Neural crest cell (in vitro differentiated cells): ENCODE measurements around the gene TBC1D24. TPM values are rescaled to one million over a fixed set of nuclear protein-coding genes. Genes with fewer than 3 reads are reported as not detected.

Experiments
- DNase-seq: peaks from one replicate; pipeline ENCODE4 v3.0.0; 2021; ENCODE audit warnings: low read depth, mixed read lengths, low spot score
- H3K27ac Mint-ChIP-seq: one replicate; pipeline ENCODE4 v1.8.0; 2021; ENCODE audit warnings: mild to moderate bottlenecking, mixed read lengths; ENCODE audit not compliant: unreplicated experiment
- H3K27me3 Mint-ChIP-seq: 2 replicates; pipeline ENCODE4 v1.8.0; 2021; ENCODE audit warnings: low read depth, mild to moderate bottlenecking, mixed read lengths
- H3K36me3 Mint-ChIP-seq: 2 replicates; pipeline ENCODE4 v1.8.0; 2021; ENCODE audit warnings: low read depth, mild to moderate bottlenecking, mixed read lengths
- H3K4me1 Mint-ChIP-seq: 2 replicates; pipeline ENCODE4 v1.8.0; 2021; ENCODE audit warnings: mixed read lengths
- H3K4me3 Mint-ChIP-seq: one replicate; pipeline ENCODE4 v1.8.0; 2021; ENCODE audit warnings: mild to moderate bottlenecking, mixed read lengths
- H3K9me3 Mint-ChIP-seq: 2 replicates; pipeline ENCODE4 v1.8.0; 2021; ENCODE audit warnings: mixed read lengths
- CTCF ChIP-seq: fragments of 200-600 bp; sonication (generic); conservative IDR thresholded peaks from 2 replicates; pipeline ENCODE4 v1.5.0; 2021; ENCODE audit warnings: antibody characterized with exemption, mild to moderate bottlenecking
- total RNA-seq: library from RNA; stranded (reverse); gene quantifications from 2 replicates; pipeline ENCODE4 v1.2.1, GENCODE V29; 2021

The TBC1D24 gene
- total RNA-seq, 1 donor from 2014 or later = 30.0 TPM

- H3K27me3 Mint-ChIP-seq = no peaks in the 10 kb centered on the region
- TF ChIP-seq CTCF = no peak
- no peak for DNase-seq
- no peaks in the 10 kb centered on the region for H3K9me3 Mint-ChIP-seq
- H3K4me1 Mint-ChIP-seq = peaks cover 18% of the 10 kb centered on the region
- H3K27ac Mint-ChIP-seq = no peak overlapping the region
- H3K4me3 Mint-ChIP-seq = no peak overlapping the region
- H3K36me3 Mint-ChIP-seq = no peaks in the 10 kb centered on the region
These were observed 33.9 kb downstream of the TBC1D24 start for GRCh38 chr16:2508722-2509400.

GRCh38 chr16:2511128-2511800, 36.3 kb downstream of the TBC1D24 start:
- peak overlapping the region; percentile 91 for H3K4me3 Mint-ChIP-seq
- H3K4me1 Mint-ChIP-seq = peaks cover 35% of the 10 kb centered on the region
- no peaks in the 10 kb centered on the region for H3K36me3 Mint-ChIP-seq
- no peaks in the 10 kb centered on the region for H3K9me3 Mint-ChIP-seq
- DNase-seq = no peak
- H3K27ac Mint-ChIP-seq = no peak overlapping the region
- no peak for TF ChIP-seq CTCF
- H3K27me3 Mint-ChIP-seq = no peaks in the 10 kb centered on the region

GRCh38 chr16:2511996-2512734, 37.2 kb downstream of the TBC1D24 start:
- Mint-ChIP-seq H3K4me3 (peak overlapping the region; percentile 91), H3K9me3 (no peaks in the 10 kb centered on the region), H3K27me3 (no peaks in the 10 kb centered on the region), H3K36me3 (no peaks in the 10 kb centered on the region), H3K27ac (peak overlapping the region; percentile 62), H3K4me1 (peaks cover 44% of the 10 kb centered on the region)
- DNase-seq = no peak
- no peak for TF ChIP-seq CTCF

GRCh38 chr16:2512735-2513404, 37.9 kb downstream of the TBC1D24 start:
- H3K4me1 Mint-ChIP-seq = peaks cover 48% of the 10 kb centered on the region
- TF ChIP-seq CTCF = peak; percentile 31

More at GRCh38 chr16:2512735-2513404, 37.9 kb downstream of the TBC1D24 start:
- no peak for DNase-seq
- Mint-ChIP-seq H3K9me3 (no peaks in the 10 kb centered on the region), H3K27ac (peak overlapping the region; percentile 98), H3K27me3 (no peaks in the 10 kb centered on the region), H3K4me3 (peak overlapping the region; percentile 91), H3K36me3 (no peaks in the 10 kb centered on the region)
